CD4-positive, CD25-positive, alpha-beta regulatory T cell (primary cell): ENCODE data around the gene FOXJ3. TPM values are rescaled to one million over a fixed set of nuclear protein-coding genes. Genes with fewer than 3 reads are reported as not detected.

Experiments used
- ATAC-seq, 2 donors: fragments of 150-1000 bp; cut with Tn5 transposase; one replicate each; pipeline ENCODE4 v1.10.0; 2021; ENCODE audit warnings: low read depth in 2 of 2, moderate number of reproducible peaks in 2 of 2, moderate library complexity in 1 of 2
- DNase-seq, 3 donors: peaks; one replicate each; pipeline versions ENCODE4 v3.0.0 to v3.0.0-alpha.2; 2012 to 2022; ENCODE audit warnings: mixed read lengths in 1 of 3
- H3K27ac ChIP-seq: one replicate; pipeline ENCODE4 v1.7.0; 2013; ENCODE audit warnings: mild to moderate bottlenecking, low read length; ENCODE audit not compliant: insufficient read depth, poor library complexity, severe bottlenecking
- H3K27me3 ChIP-seq: one replicate; pipeline ENCODE4 v1.7.0; 2013; ENCODE audit warnings: low read length; ENCODE audit not compliant: control insufficient read depth, insufficient read depth
- H3K36me3 ChIP-seq: one replicate; pipeline ENCODE4 v1.7.0; 2013; ENCODE audit warnings: mild to moderate bottlenecking, low read length, moderate library complexity; ENCODE audit not compliant: control insufficient read depth, insufficient read depth
- H3K4me1 ChIP-seq: 2 replicates; pipeline ENCODE4 v1.7.0; 2013; ENCODE audit warnings: mild to moderate bottlenecking, low read length; ENCODE audit not compliant: insufficient read depth, control insufficient read depth, poor library complexity, severe bottlenecking
- H3K4me3 ChIP-seq: one replicate; pipeline ENCODE4 v1.7.0; 2013; ENCODE audit warnings: low read depth, mild to moderate bottlenecking, low read length, moderate library complexity
- H3K9me3 ChIP-seq, 2 experiments: 1 replicate in 1 of 2; 2 replicates in 1 of 2; pipeline ENCODE4 v1.7.0; 2013; ENCODE audit warnings: low read length in 2 of 2, mild to moderate bottlenecking in 1 of 2, moderate library complexity in 1 of 2; ENCODE audit not compliant: control insufficient read depth in 2 of 2
- H3K27ac Mint-ChIP-seq, 3 donors: one replicate each; pipeline ENCODE4 v1.8.0; 2020 to 2022; ENCODE audit warnings: mild to moderate bottlenecking in 3 of 3, mixed read lengths in 3 of 3, moderate library complexity in 2 of 3
- H3K27me3 Mint-ChIP-seq: one replicate; pipeline ENCODE4 v1.8.0; 2022; ENCODE audit warnings: mild to moderate bottlenecking, mixed read lengths
- H3K36me3 Mint-ChIP-seq: one replicate; pipeline ENCODE4 v1.8.0; 2020; ENCODE audit warnings: mixed read lengths
- H3K4me1 Mint-ChIP-seq, 4 donors: one replicate each; pipeline ENCODE4 v1.8.0; 2020 to 2022; ENCODE audit warnings: mixed read lengths in 4 of 4, mild to moderate bottlenecking in 1 of 4
- H3K4me3 Mint-ChIP-seq, 4 donors: one replicate each; pipeline ENCODE4 v1.8.0; 2020 to 2022; ENCODE audit warnings: mild to moderate bottlenecking in 4 of 4, mixed read lengths in 4 of 4, moderate library complexity in 3 of 4
- H3K9me3 Mint-ChIP-seq, 7 donors: one replicate each; pipeline ENCODE4 v1.8.0; 2020 to 2022; ENCODE audit warnings: mixed read lengths in 7 of 7, mild to moderate bottlenecking in 3 of 7, moderate library complexity in 2 of 7
- polyA plus RNA-seq, 4 donors: library from polyadenylated mRNA; unstranded; fragments of 300-500 nt; fragmentation: Illumina TruSeq; gene quantifications; one replicate each; pipeline ENCODE4 v1.2.3, GENCODE V29; 2021
- total RNA-seq: library from RNA; stranded (reverse); gene quantifications from one replicate; pipeline ENCODE4 v1.2.3, GENCODE V29; 2022

The FOXJ3 gene
- total and polyA plus RNA-seq, 5 donors from 2014 or later: 21.0 to 68.6 (median 37.1) TPM

- H3K27me3 ChIP-seq: peaks cover 22% of the 10 kb centered on the region
- H3K9me3 ChIP-seq: no peaks in the 10 kb centered on the region
- Mint-ChIP-seq H3K4me3 (no peak overlapping the region), H3K9me3 (peaks cover 0 to 4% (median 0%) of the 10 kb centered on the region in 7 donors), H3K4me1 (no peaks in the 10 kb centered on the region), H3K27ac (no peak overlapping the region), H3K27me3 (peaks cover 26% of the 10 kb centered on the region), H3K36me3 (no peaks in the 10 kb centered on the region)
- H3K36me3 ChIP-seq: no peaks in the 10 kb centered on the region
- DNase-seq (no peak), ATAC-seq (no peak)
- H3K4me1 ChIP-seq: no peaks in the 10 kb centered on the region
- H3K27ac ChIP-seq: no peak overlapping the region
- no peak overlapping the region for H3K4me3 ChIP-seq
These were observed 33.2 kb upstream of the FOXJ3 start for GRCh38 chr1:42368096-42368795.

DNA sequence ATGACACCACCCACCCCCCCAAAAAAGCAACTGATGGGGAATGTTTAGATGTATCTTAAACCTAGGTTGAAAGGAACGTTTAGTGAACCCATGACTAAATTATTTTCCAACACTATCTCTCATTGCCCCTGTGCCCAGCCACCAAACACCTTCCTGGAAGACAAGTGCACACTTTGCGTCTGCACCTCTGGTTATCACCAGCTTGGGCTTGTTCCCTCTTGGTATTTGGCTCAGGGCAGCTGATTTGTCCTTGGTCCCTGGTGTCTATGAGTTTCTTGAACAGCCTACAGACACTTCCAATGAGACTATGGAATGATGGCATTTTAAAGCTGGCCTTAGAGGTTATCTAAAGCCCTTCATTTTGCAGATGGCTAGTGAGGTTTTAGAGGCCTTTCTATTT lies 30.1 kb upstream of the FOXJ3 start:
- Mint-ChIP-seq H3K4me1 (no peaks in the 10 kb centered on the region), H3K9me3 (peaks cover 0 to 4% (median 0%) of the 10 kb centered on the region in 7 donors), H3K27me3 (peaks cover 35% of the 10 kb centered on the region), H3K4me3 (no peak overlapping the region), H3K27ac (no peak overlapping the region), H3K36me3 (no peaks in the 10 kb centered on the region)
- Histone ChIP-seq H3K36me3 (no peaks in the 10 kb centered on the region), H3K27ac (no peak overlapping the region), H3K27me3 (peaks cover 14% of the 10 kb centered on the region), H3K4me1 (no peaks in the 10 kb centered on the region), H3K4me3 (no peak overlapping the region), H3K9me3 (no peaks in the 10 kb centered on the region)
- DNase-seq (no peak), ATAC-seq (no peak)

DNA sequence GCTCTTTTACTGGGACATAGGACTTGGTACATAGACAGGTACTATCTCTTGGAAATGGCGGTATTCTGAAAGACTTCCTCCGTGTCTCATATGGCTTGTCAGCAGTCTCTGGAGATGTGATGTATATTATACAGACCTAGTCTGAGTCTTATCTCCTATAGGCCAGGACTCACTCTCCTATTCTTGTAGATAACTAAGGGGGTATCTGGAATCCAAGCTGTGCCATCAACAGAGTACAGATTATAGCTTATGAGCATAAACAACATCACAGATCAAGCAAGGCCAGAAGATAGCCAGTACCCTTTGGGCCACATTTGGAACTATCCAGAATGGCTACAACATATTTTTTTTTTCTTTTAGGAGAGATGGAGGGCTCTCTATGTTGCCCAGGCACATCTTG lies 29.5 kb upstream of the FOXJ3 start:
- DNase-seq: no peak
- H3K36me3 Mint-ChIP-seq: no peaks in the 10 kb centered on the region

GRCh38 chr1:42364089-42364488 lies 29.1 kb upstream of the FOXJ3 start:
- Mint-ChIP-seq H3K4me3 (no peak overlapping the region), H3K9me3 (peaks cover 0 to 4% (median 0%) of the 10 kb centered on the region in 7 donors), H3K27me3 (peaks cover 45% of the 10 kb centered on the region), H3K4me1 (no peaks in the 10 kb centered on the region), H3K27ac (no peak overlapping the region), H3K36me3 (no peaks in the 10 kb centered on the region)
- ATAC-seq (no peak), DNase-seq (no peak)
- H3K36me3 ChIP-seq: no peaks in the 10 kb centered on the region
- H3K4me1 ChIP-seq: no peaks in the 10 kb centered on the region
- no peak overlapping the region for H3K27ac ChIP-seq
- no peak overlapping the region for H3K4me3 ChIP-seq
- peaks cover 9% of the 10 kb centered on the region for H3K27me3 ChIP-seq
- H3K9me3 ChIP-seq: no peaks in the 10 kb centered on the region

More for the DNA sequence above, 29.5 kb upstream of the FOXJ3 start:
- Mint-ChIP-seq H3K4me3 (no peak overlapping the region), H3K9me3 (peaks cover 0 to 4% (median 0%) of the 10 kb centered on the region in 7 donors), H3K27me3 (peaks cover 41% of the 10 kb centered on the region), H3K27ac (no peak overlapping the region), H3K4me1 (no peaks in the 10 kb centered on the region)
- peaks cover 12% of the 10 kb centered on the region for H3K27me3 ChIP-seq
- no peaks in the 10 kb centered on the region for H3K4me1 ChIP-seq
- no peak for ATAC-seq
- H3K27ac ChIP-seq: no peak overlapping the region
- H3K36me3 ChIP-seq: no peaks in the 10 kb centered on the region
- H3K9me3 ChIP-seq: no peaks in the 10 kb centered on the region
- no peak overlapping the region for H3K4me3 ChIP-seq

GRCh38 chr1:42359466-42359865 lies 24.4 kb upstream of the FOXJ3 start:
- Mint-ChIP-seq H3K4me3 (no peak overlapping the region), H3K27me3 (peaks cover 49% of the 10 kb centered on the region), H3K9me3 (peaks cover 0 to 4% (median 0%) of the 10 kb centered on the region in 7 donors), H3K4me1 (no peaks in the 10 kb centered on the region), H3K27ac (no peak overlapping the region), H3K36me3 (no peaks in the 10 kb centered on the region)
- Histone ChIP-seq H3K27ac (no peak overlapping the region), H3K4me1 (no peaks in the 10 kb centered on the region), H3K36me3 (no peaks in the 10 kb centered on the region), H3K4me3 (no peak overlapping the region), H3K9me3 (no peaks in the 10 kb centered on the region), H3K27me3 (peaks cover 6% of the 10 kb centered on the region)
- DNase-seq (no peak), ATAC-seq (no peak)

GRCh38 chr1:42358791-42359190 lies 23.8 kb upstream of the FOXJ3 start:
- Histone ChIP-seq H3K4me1 (no peaks in the 10 kb centered on the region), H3K4me3 (no peak overlapping the region), H3K36me3 (no peaks in the 10 kb centered on the region), H3K27me3 (peaks cover 6% of the 10 kb centered on the region), H3K9me3 (no peaks in the 10 kb centered on the region), H3K27ac (no peak overlapping the region)
- Mint-ChIP-seq H3K27me3 (peaks cover 54% of the 10 kb centered on the region), H3K9me3 (peaks cover 0 to 3% (median 0%) of the 10 kb centered on the region in 7 donors), H3K27ac (no peak overlapping the region), H3K36me3 (no peaks in the 10 kb centered on the region), H3K4me3 (no peak overlapping the region), H3K4me1 (no peaks in the 10 kb centered on the region)
- DNase-seq: no peak
- no peak for ATAC-seq

GRCh38 chr1:42350086-42350485 lies 15.1 kb upstream of the FOXJ3 start:
- Mint-ChIP-seq H3K36me3 (no peaks in the 10 kb centered on the region), H3K4me3 (no peak overlapping the region), H3K27me3 (peaks cover 49% of the 10 kb centered on the region), H3K9me3 (peaks cover 0 to 2% (median 0%) of the 10 kb centered on the region in 7 donors), H3K27ac (no peak overlapping the region), H3K4me1 (no peaks in the 10 kb centered on the region)
- Histone ChIP-seq H3K9me3 (no peaks in the 10 kb centered on the region), H3K36me3 (no peaks in the 10 kb centered on the region), H3K4me3 (no peak overlapping the region), H3K27me3 (peaks cover 23% of the 10 kb centered on the region), H3K27ac (no peak overlapping the region), H3K4me1 (no peaks in the 10 kb centered on the region)
- DNase-seq (no peak), ATAC-seq (no peak)

DNA sequence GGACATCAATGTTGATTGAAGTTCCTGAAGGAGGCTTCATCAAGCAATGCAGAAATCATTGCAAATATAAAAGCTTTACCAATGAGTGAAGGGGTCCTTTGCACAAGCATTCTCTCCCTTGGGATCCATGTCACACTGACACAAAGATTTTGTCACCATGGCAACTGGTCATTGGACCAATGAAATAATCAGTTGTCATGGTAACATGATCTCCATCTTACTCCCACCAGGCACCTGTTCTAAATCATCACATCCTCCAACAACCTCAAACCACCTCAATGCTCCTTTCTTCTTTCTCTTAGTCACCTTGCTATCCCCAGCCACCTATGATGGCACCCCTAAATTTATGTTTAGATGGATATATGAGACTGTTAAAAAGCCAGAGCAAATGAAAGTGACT lies 13.5 kb upstream of the FOXJ3 start:
- DNase-seq: no peak
- no peaks in the 10 kb centered on the region for H3K4me1 ChIP-seq
- no peaks in the 10 kb centered on the region for H3K36me3 ChIP-seq
- peaks cover 27% of the 10 kb centered on the region for H3K27me3 ChIP-seq
- Mint-ChIP-seq H3K4me3 (no peak overlapping the region), H3K27me3 (peaks cover 49% of the 10 kb centered on the region), H3K27ac (no peak overlapping the region), H3K4me1 (no peaks in the 10 kb centered on the region), H3K36me3 (no peaks in the 10 kb centered on the region), H3K9me3 (peaks cover 0 to 2% (median 0%) of the 10 kb centered on the region in 7 donors)
- ATAC-seq: no peak
- no peaks in the 10 kb centered on the region for H3K9me3 ChIP-seq
- H3K27ac ChIP-seq: no peak overlapping the region
- no peak overlapping the region for H3K4me3 ChIP-seq
